ENCODE measurements around the gene TBC1D14. TPM values are rescaled to one million over a fixed set of nuclear protein-coding genes. Genes with fewer than 3 reads are reported as not detected.

TBC1D14 gene
- total RNA-seq, 3 donors from 2014 or later (not counting 1 experiment from before 2014, with no cell fraction given) = 36.0 to 54.7 (median 53.2) TPM

- peaks cover 7% of the 10 kb centered on the region for H3K36me3 Mint-ChIP-seq
- 97% methylated on average over 10 of the region's 10 CpGs for WGBS (ENCODE audit: insufficient coverage)
These were observed 120.3 kb downstream of the TBC1D14 start for GRCh38 chr4:7029921-7030320.

GRCh38 chr4:7030856-7031255 is 121.2 kb downstream of the TBC1D14 start:
- H3K27ac Mint-ChIP-seq = no peak overlapping the region
- Histone ChIP-seq H3K4me1 (ENCODE audit: control insufficient read depth, insufficient read depth, low read length) (no peaks in the 10 kb centered on the region), H3K4me3 (ENCODE audit: low read length) (no peak overlapping the region), H3K27me3 (ENCODE audit: control insufficient read depth, insufficient read depth, low read length) (no peaks in the 10 kb centered on the region), H3K27ac (ENCODE audit: low read length) (no peak overlapping the region), H3K36me3 (ENCODE audit: control insufficient read depth, insufficient read depth, low read length) (peaks cover 39% of the 10 kb centered on the region), H3K9me3 (ENCODE audit: control insufficient read depth, insufficient read depth, low read length) (no peaks in the 10 kb centered on the region)
- no peak overlapping the region for H3K4me3 Mint-ChIP-seq
- H3K36me3 Mint-ChIP-seq = peaks cover 7% of the 10 kb centered on the region
- H3K27me3 Mint-ChIP-seq (ENCODE audit: low read depth in 2 of 2) = no peaks in the 10 kb centered on the region
- peaks cover 0 to 13% of the 10 kb centered on the region in 2 donors for H3K4me1 Mint-ChIP-seq
- no peaks in the 10 kb centered on the region for H3K9me3 Mint-ChIP-seq
- DNase-seq = no peak
- no peak for ATAC-seq
- intact Hi-C loops (cut with micrococcal nuclease) = no loop called here
- 96% methylated on average over 10 of the region's 10 CpGs for WGBS (ENCODE audit: insufficient coverage)
- no peak for TF ChIP-seq CTCF (IDR thresholded peaks at IDR 0.05)

More at GRCh38 chr4:7029921-7030320, 120.3 kb downstream of the TBC1D14 start:
- H3K27me3 Mint-ChIP-seq (ENCODE audit: low read depth in 2 of 2) = no peaks in the 10 kb centered on the region
- Histone ChIP-seq H3K4me1 (ENCODE audit: control insufficient read depth, insufficient read depth, low read length) (no peaks in the 10 kb centered on the region), H3K27me3 (ENCODE audit: control insufficient read depth, insufficient read depth, low read length) (no peaks in the 10 kb centered on the region), H3K27ac (ENCODE audit: low read length) (no peak overlapping the region), H3K36me3 (ENCODE audit: control insufficient read depth, insufficient read depth, low read length) (peaks cover 46% of the 10 kb centered on the region), H3K4me3 (ENCODE audit: low read length) (no peak overlapping the region), H3K9me3 (ENCODE audit: control insufficient read depth, insufficient read depth, low read length) (no peaks in the 10 kb centered on the region)
- ATAC-seq = no peak
- H3K4me1 Mint-ChIP-seq = peaks cover 0 to 13% of the 10 kb centered on the region in 2 donors
- no peak overlapping the region for H3K27ac Mint-ChIP-seq
- no peak for DNase-seq
- H3K4me3 Mint-ChIP-seq = no peak overlapping the region
- H3K9me3 Mint-ChIP-seq = no peaks in the 10 kb centered on the region
- no peak for TF ChIP-seq CTCF (IDR thresholded peaks at IDR 0.05)
- intact Hi-C loops (cut with micrococcal nuclease) = no loop called here

GRCh38 chr4:7031558-7032449 is 122.2 kb downstream of the TBC1D14 start:
- Mint-ChIP-seq H3K36me3 (peaks cover 7% of the 10 kb centered on the region), H3K4me1 (peaks cover 0 to 13% of the 10 kb centered on the region in 2 donors), H3K4me3 (no peak overlapping the region), H3K9me3 (no peaks in the 10 kb centered on the region), H3K27ac (no peak overlapping the region), H3K27me3 (ENCODE audit: low read depth in 2 of 2) (no peaks in the 10 kb centered on the region)
- H3K27me3 ChIP-seq (ENCODE audit: control insufficient read depth, insufficient read depth, low read length) = no peaks in the 10 kb centered on the region
- H3K27ac ChIP-seq (ENCODE audit: low read length) = no peak overlapping the region
- TF ChIP-seq CTCF (IDR thresholded peaks at IDR 0.05) = no peak
- H3K4me3 ChIP-seq (ENCODE audit: low read length) = no peak overlapping the region
- intact Hi-C loops (cut with micrococcal nuclease) = no loop called here
- peaks cover 35% of the 10 kb centered on the region for H3K36me3 ChIP-seq (ENCODE audit: control insufficient read depth, insufficient read depth, low read length)
- ATAC-seq (no peak), DNase-seq (no peak)
- WGBS (ENCODE audit: insufficient coverage) = 72% methylated on average over 35 of the region's 35 CpGs
- H3K4me1 ChIP-seq (ENCODE audit: control insufficient read depth, insufficient read depth, low read length) = no peaks in the 10 kb centered on the region
- H3K9me3 ChIP-seq (ENCODE audit: control insufficient read depth, insufficient read depth, low read length) = no peaks in the 10 kb centered on the region

Data from natural killer cell (primary cell).